Superior temporal gyrus (tissue), 1 donor: ENCODE measurements around the gene UFC1.
"Not testable (repeated sequence)": the region's sequence is repeated elsewhere in the genome, so short reads cannot be mapped to it uniquely, and the experiment has no call there.

ENCODE experiments used
- DNase-seq: peaks from one replicate; pipeline ENCODE4 v3.0.0-alpha.2; 2016; ENCODE audit errors: extremely low spot score

UFC1 gene

DNA sequence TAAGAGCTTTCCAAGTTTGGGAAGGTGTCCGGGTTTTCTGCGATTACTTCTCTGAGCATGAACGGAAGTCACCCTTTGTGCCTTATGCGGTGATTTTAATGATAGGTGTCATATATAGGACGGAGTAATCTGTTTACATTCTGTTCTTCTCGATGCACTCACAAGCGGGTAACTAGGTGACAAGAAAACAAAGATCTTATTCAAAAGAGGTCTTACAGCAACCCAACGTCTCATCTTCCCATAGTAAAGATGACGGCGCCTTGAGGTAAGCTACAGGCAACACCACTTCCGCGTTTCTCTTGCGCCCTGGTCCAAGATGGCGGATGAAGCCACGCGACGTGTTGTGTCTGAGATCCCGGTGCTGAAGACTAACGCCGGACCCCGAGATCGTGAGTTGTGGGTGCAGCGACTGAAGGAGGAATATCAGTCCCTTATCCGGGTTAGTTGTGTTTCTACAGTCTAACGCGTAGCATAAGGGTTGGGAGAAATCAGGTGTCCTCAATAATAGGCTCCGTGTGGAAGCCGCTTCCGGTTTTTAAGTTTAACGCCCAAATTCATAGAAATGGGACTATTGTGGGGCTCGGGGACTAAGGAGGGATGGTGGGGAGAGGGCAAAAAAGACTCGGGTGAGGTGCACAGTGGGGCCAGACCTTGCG lies at the start of gene UFC1:
Gene UFC1 (plus strand): TSS at position 297 of the 656 bp plus-strand sequence. CDS start 20 bp downstream, at position 317.
- DNase-seq, result peak; percentile 95

DNA sequence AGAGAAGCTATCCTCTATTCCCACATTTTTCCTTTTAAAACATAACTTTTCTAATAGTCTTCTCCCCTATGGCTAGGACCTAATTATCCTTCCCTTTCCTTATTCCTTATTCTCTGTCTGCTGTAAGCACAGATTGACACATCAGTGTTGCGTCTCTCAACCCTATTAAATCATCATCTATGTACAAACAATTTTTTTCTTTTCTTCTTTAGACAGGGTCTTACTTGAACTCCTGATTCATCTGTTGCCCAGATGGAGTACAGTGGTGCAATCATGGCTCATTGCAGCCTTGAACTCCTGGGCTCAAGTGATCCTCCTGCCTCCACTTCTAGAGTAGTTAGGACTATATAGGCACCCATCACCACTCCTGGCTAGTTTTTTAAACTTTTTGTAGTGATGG lies 47.3 kb upstream of the UFC1 start:
- DNase-seq, result no peak

DNA sequence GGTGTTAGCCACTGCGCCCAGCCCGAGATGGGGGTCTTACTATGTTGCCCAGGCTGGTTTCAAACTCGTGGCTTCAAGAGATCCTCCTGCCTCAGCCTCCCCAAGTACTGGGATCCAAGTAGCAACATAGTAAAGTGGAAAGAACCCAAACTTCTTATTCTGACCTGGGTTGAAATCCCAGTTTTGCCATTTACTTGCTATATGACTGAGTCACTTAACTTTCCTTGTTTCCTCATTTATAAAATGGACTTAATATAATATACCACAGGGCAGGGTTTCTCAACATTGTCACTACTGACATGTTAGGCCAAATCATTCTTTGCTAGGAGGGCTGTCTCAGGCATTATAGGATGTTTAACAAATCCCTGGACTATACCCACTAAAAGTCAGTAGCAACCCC lies 42.7 kb upstream of the UFC1 start:
- DNase-seq, result no peak

GRCh38 chr1:161111527-161111926 lies 42.3 kb upstream of the UFC1 start:
- no peak for DNase-seq

- DNase-seq, result no peak
Measured at GRCh38 chr1:161113915-161114314, 39.9 kb upstream of the UFC1 start.

DNA sequence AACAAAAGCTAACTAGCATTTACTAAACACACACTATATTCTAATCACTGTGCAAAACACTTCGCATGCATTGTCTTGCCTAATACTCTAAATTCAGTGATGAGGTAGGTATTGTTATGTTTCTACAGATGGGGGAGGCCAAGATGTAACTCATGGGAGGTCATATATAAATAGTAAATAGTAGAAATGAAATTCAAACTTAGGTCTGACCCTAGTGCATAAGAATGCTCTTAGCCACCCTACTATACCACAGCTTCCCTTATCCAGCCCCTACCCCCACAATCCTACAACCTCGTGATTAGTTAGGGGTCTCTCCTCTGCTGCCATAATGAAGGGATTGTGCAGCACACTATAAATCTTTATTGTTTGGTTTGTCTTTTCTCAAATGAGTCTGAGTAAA lies 39.2 kb upstream of the UFC1 start:
- no peak for DNase-seq

DNA sequence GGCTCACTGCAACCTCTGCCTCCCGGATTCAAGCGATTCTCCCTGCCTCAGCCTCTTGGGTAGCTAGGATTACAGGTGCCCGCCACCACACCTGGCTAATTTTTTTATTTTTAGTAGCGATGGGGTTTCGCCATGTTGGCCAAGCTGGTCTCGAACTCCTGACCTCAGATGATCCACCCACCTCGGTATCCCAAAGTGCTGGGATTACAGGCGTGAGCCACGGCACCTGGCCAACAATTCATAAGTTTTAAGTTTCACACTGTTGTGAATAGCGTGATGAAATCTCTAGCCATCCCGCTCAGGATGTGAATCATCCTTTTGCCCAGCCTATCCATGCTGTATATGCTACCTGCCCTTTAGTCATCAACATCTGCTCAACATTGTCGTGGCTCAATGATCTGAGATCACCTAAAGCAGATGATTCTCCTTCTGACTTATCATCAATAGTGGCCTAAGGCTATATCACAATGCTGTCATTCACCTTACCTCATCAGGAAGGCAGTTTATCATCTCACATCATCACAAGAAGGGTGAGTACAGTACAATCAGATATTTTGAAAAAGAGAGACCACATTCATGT lies 38.6 kb upstream of the UFC1 start:
- DNase-seq, result no peak

DNA sequence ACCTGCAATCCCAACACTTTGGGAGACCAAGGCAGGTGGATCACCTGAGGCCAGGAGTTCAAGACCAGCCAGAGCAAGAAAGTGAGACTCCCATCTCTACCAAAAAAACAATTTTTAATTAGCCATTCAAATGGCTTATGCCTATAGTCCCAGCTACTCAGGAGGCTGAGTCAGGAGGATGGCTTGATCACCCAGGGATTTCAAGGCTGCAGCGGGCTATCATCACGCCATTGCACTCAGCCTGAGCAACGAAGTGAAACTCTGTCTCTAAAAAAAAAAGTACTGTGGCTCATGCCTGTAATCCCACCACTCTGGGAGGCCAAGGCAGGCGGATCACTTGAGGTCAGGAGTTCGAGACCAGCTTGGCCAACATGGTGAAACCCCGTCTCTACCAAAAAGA lies 37.8 kb upstream of the UFC1 start:
- not testable (repeated sequence) for DNase-seq

DNA sequence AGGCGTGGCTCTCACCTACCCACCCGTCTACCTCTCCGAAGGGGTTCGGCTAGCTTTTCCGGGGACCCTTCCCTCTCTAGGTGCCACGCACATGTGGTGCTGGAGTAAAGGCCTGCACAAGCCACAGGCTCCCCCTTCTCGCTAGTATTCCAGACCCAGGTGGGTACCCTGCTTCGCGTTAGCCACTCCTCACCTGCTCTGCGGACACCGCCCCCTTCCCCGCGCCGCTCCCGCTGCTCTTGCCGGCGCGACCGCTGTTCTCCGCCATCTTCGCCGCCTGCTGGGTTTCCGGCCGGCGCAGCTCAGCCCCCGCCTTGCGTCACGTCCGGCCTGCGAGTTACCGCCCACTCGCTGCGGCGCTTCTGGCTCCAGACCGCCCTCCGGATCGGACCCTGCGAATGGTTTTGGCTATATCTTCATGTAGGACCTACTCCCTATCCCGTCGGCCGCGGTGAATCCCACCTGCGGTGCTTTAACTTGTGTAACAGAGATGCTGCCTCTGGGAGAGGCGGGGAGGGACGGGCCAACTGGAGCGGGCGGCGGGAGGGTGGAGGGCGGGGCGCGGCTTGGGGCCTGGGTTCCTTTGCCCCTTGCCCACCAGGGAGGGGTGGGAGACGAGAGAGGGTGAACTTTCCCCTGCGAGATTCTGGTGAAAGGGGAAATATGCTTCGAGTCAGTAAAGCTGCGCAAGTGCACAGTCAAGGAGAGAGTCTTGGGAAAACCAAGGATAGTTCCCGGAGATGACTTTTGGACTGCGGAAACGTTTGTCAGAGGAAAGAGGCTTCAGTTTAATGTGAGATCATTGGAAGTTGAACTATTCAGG lies 35.8 kb upstream of the UFC1 start, which contains the start of the genes NIT1 and PFDN2:
Gene NIT1 (plus strand): TSS at position 347 of the 823 bp plus-strand sequence. CDS start 72 bp downstream, at position 419.
Gene PFDN2 (minus strand): TSS at position 279 of the 823 bp plus-strand sequence. CDS start 11 bp downstream, at position 268.
- peak; percentile 89 for DNase-seq

GRCh38 chr1:161119092-161119903 lies 34.5 kb upstream of the UFC1 start:
- DNase-seq, result no peak

DNA sequence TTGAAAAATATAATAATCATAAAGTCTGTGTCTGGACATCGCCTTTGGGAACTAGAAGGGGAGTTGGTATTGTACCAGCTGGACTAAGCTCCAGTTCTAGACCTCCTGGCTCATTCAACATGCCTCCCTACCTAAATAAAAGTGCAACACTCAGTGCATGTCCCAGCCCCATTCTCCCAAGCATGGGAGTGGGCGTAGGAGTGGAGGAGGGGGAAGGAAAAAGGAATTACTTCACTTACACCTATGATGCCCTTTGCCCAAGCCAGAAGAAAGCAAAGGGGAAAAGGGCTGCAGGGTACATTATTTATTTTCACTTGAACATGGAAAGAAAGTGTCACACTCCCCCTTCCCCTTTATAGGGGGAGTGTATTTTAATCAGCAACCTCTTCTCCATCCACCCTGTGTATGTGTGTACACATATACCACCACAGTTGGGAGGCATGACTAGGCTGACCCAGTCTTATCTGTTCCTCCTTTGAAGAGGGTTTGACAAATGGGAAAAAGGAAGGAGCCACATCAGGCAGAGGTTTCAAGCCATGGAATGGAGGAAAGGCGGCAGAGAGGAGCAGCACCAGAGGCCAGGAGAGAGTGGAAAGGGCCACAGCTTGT lies 32.6 kb upstream of the UFC1 start:
- no peak for DNase-seq

DNA sequence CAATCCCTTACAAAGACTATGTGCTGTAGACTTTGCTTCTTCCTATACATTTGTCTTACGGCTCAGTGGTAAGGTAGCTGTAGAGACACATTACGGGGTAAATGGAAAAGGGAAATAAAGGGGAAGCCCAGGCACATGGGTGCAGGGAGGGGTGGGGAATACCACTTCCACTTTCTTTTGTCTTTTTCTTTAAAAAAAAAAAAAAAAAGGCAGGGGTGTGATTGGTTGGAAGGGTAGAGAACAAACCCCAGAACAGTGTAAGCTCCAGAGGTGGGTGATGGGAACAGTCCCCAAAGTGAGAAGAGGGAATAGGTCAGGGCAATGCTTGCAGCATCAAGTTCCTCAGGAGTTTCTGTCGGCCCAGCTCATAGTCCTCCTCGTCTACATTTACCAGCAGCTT lies 31.9 kb upstream of the UFC1 start:
- DNase-seq, result no peak

DNA sequence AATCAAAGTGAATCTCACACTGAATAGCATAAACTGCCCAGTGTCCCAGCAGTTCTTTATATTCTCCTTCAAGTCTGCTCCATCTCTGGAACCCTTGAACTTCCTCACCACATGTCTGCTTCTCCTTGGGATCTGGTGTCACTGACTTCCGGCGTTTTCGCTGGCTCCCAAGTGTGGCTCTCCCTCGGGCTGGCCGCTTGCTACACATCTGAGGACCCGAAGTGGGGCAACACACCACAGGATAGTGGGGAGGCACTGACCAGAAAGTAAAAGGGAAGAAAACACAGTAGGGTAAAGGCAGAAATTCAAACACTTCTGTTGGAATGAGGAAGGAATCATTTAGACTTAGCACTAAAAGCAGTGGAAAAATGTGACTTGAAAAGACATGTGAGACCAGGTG lies 30.8 kb upstream of the UFC1 start:
- no peak for DNase-seq

- no peak for DNase-seq
Measured at GRCh38 chr1:161127649-161128048, 26.1 kb upstream of the UFC1 start.

DNA sequence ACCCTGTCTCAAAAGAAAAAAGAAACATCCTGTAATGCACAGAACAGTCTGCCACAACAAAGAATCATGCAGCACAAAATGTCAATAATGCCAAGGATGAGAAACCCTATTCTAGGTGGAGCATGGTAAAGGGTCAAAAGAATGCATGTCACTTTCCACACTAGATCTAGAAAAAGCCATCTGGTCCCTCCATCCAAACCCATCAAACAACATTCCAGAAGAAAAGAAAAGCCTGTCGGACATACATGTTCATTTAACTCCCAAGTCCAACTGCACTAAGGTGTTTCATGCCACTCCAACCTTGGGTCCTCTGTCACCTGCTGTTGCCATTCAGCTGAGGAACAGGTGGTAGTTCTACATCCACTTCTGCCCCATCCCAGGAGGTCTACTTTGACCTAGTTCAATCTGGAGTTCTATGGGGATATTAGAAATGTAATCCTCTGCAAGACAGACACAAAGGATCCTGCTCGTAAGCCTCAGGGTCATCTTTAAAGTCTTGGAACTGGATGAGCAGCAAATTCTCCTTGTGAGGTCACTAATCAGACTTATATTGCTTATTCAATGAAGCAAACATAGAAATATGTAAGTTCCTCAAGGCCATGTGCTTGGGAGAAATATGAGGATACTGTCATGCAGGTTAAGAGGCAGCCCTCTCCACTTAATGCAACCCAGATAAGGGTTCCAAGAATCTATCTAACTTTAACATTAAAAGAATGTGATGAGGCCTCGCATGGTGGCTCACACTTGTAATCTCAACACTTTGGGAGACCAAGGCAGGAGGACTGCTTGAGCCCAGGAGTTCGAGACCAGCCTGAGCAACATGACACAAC lies 25.0 kb upstream of the UFC1 start:
- no peak for DNase-seq

- no peak for DNase-seq
Measured at GRCh38 chr1:161130266-161130665, 23.5 kb upstream of the UFC1 start.

DNA sequence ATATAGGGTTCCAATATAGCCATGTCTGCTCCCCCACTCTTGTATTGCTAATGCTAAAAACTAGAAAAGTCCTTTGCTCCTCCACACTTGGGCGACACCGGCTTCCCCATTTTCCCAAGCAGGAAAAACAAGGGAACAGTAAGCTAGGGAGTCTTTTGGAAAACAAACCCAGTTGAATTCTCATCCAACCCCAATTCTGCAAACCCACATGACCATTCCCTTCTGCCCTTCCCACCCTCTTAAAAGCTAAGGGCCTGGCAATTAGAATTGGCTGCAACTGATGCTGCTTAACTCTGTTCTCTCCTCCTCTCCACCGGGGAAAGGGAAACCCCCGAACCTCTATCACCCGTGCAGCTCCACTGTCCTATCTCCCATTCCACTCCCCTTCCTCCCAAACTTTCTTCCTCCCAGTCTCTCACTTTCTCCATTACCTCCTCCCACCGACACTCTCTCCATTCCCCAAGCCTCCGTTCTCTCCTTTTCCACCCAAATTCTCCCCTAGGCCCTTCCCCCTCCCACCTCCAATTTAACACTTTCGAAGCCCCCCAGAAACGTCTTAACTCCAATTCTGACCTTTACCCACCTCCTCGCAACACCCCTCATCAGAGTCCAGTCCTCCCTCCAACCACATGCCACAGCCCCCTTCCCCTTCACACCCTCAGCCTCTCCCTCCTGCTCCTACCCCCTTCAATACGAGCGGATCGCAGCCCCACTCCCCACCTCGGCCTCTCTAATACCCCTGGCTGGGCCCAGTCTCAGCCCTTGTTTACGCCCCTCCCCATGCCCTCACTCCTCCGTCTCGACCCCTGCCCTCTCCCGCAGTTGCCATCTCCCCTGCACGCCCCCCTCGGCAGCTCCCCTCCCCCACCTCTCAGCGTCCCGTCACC lies 22.0 kb upstream of the UFC1 start:
- DNase-seq, result no peak

GRCh38 chr1:161132410-161133219 lies 21.2 kb upstream of the UFC1 start, which contains the start of gene DEDD:
TSS of gene DEDD (minus strand) at chr1:161132667. CDS start at chr1:161124462, 8,205 bp downstream.
- peak; percentile 97 for DNase-seq
